ENCODE data around the gene INTS12. TPM values are rescaled to one million over a fixed set of nuclear protein-coding genes. Genes with fewer than 3 reads are reported as not detected.

Gene INTS12
- total RNA-seq, 1 donor from 2014 or later, result 22.1 TPM

- H3K27ac Mint-ChIP-seq, result peak overlapping the region; percentile 78
- peaks cover 2% of the 10 kb centered on the region for H3K36me3 Mint-ChIP-seq
- H3K9me3 Mint-ChIP-seq, result peaks cover 15% of the 10 kb centered on the region
- TF ChIP-seq, protein P1, sequence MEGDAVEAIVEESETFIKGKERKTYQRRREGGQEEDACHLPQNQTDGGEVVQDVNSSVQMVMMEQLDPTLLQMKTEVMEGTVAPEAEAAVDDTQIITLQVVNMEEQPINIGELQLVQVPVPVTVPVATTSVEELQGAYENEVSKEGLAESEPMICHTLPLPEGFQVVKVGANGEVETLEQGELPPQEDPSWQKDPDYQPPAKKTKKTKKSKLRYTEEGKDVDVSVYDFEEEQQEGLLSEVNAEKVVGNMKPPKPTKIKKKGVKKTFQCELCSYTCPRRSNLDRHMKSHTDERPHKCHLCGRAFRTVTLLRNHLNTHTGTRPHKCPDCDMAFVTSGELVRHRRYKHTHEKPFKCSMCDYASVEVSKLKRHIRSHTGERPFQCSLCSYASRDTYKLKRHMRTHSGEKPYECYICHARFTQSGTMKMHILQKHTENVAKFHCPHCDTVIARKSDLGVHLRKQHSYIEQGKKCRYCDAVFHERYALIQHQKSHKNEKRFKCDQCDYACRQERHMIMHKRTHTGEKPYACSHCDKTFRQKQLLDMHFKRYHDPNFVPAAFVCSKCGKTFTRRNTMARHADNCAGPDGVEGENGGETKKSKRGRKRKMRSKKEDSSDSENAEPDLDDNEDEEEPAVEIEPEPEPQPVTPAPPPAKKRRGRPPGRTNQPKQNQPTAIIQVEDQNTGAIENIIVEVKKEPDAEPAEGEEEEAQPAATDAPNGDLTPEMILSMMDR (IDR thresholded peaks at IDR 0.05; ENCODE audit: unreplicated experiment), result no peak
- peak overlapping the region; percentile 0 for H3K4me3 Mint-ChIP-seq
- H3K4me1 Mint-ChIP-seq, result peaks cover 42% of the 10 kb centered on the region
- no peaks in the 10 kb centered on the region for H3K27me3 Mint-ChIP-seq (ENCODE audit: low read depth)
- DNase-seq (ENCODE audit: low spot score in 2 of 2, unreplicated experiment in 2 of 2), result peak; percentile 54 to 57
These were observed 70.9 kb downstream of the INTS12 start for GRCh38 chr4:105637408-105638176.

DNA sequence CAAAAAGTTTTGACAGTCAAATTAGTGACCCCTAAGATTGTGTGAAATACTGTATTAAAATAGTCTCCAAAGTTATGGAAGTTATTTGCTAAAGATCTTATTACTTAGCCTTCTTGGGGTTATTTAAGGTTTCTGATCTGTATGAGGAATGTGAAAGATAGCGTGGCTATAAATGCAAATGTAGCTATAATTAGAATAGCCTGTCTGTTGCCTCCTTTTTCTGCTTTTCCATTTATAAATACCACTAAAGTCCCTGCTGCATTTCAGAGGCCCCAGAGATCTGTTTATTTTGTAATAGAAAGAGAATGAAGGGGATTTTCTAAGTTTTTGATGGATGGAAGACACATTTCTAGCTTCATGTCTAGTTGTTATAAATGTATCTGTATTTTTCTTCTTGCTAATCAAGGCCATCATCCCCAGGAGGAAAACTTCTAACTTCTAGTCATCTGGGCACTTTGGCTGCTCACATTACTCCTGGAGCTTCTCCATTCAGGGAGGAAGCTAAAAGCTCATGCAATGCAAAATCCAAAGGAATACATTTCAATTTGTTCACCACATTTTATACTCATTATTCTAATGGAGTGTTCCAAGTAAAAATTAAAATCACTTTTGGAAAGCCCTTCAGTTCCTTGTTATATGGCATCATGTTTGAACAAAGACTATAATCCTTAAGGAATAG lies 73.9 kb downstream of the INTS12 start:
- H3K4me1 Mint-ChIP-seq, result peaks cover 63% of the 10 kb centered on the region
- H3K27ac Mint-ChIP-seq, result peak overlapping the region; percentile 72
- H3K27me3 Mint-ChIP-seq (ENCODE audit: low read depth), result no peaks in the 10 kb centered on the region
- no peaks in the 10 kb centered on the region for H3K36me3 Mint-ChIP-seq
- TF ChIP-seq, protein P1 (IDR thresholded peaks at IDR 0.05; ENCODE audit: unreplicated experiment), result no peak
- DNase-seq (ENCODE audit: low spot score in 2 of 2, unreplicated experiment in 2 of 2), result no peak
- no peak overlapping the region for H3K4me3 Mint-ChIP-seq
- H3K9me3 Mint-ChIP-seq, result no peaks in the 10 kb centered on the region

DNA sequence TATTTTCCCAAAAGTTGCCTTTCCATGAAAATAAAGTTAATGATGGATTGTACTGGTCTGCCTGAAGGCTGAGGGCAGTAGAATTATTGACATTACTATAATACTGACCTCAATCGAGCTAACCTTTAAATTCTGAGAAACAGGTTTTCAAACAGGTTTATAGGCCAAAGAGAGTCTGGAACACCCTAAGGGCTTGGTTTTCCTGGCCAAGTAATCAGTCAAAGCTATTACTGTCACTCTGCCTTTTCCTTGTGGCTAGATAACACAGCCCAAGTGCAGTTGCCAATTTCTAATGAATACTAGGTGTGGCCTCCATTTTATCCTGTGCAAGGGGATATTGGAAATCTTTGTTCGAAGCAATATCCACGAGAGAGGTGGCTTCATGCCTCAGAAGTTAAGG lies 75.2 kb downstream of the INTS12 start:
- no peak for DNase-seq (ENCODE audit: low spot score in 2 of 2, unreplicated experiment in 2 of 2)
- H3K4me1 Mint-ChIP-seq, result peaks cover 64% of the 10 kb centered on the region
- H3K27ac Mint-ChIP-seq, result peak overlapping the region; percentile 58
- TF ChIP-seq, protein P1 (IDR thresholded peaks at IDR 0.05; ENCODE audit: unreplicated experiment), result no peak
- H3K4me3 Mint-ChIP-seq, result no peak overlapping the region
- H3K27me3 Mint-ChIP-seq (ENCODE audit: low read depth), result no peaks in the 10 kb centered on the region
- no peaks in the 10 kb centered on the region for H3K9me3 Mint-ChIP-seq
- no peaks in the 10 kb centered on the region for H3K36me3 Mint-ChIP-seq

Other genes with a start within 250 kb of the INTS12 start
- 83.4 to 91.2 TPM (median 85.7 TPM) in 3 replicates for gene PPA2, start 234.6 kb downstream of the INTS12 start, total RNA-seq
- 0.22 to 0.69 TPM (median 0.36 TPM) in 3 replicates for gene ARHGEF38, start 156.1 kb downstream of the INTS12 start, total RNA-seq
- 20.1 to 20.5 TPM (median 20.3 TPM) in 3 replicates for gene GSTCD, start 95 bp upstream of the INTS12 start, total RNA-seq
- 53.8 to 68.6 TPM (median 53.9 TPM) in 3 replicates for gene NPNT, start 186.8 kb upstream of the INTS12 start, total RNA-seq

Measured in mesothelial cell of epicardium (in vitro differentiated cells).